ENCODE measurements around the gene UBE3C. TPM values are rescaled to one million over a fixed set of nuclear protein-coding genes. Genes with fewer than 3 reads are reported as not detected.

Gene UBE3C
- total RNA-seq, 1 experiment from 2014 or later: 81.1 TPM

- no peak for DNase-seq
- intact Hi-C loops (cut with micrococcal nuclease; ENCODE audit: unreplicated experiment): no loop called here
- CTCF ChIA-PET: no interaction called here
- TF ChIP-seq CTCF (IDR thresholded peaks at IDR 0.05; ENCODE audit: unreplicated experiment): no peak
- peaks cover 61% of the 10 kb centered on the region for H3K36me3 Mint-ChIP-seq (ENCODE audit: insufficient read depth, unreplicated experiment)
- H3K27me3 Mint-ChIP-seq (ENCODE audit: unreplicated experiment): no peaks in the 10 kb centered on the region
- no peak overlapping the region for H3K4me3 Mint-ChIP-seq (ENCODE audit: low read depth, unreplicated experiment)
- no peaks in the 10 kb centered on the region for H3K9me3 Mint-ChIP-seq (ENCODE audit: low read depth, unreplicated experiment)
- no TSS peak for BruUV-seq (replicated peaks)
- no peak overlapping the region for H3K27ac Mint-ChIP-seq (ENCODE audit: unreplicated experiment)
- H3K4me1 Mint-ChIP-seq (ENCODE audit: low read depth, unreplicated experiment): peaks cover 14% of the 10 kb centered on the region
These were observed 50.7 kb downstream of the UBE3C start for GRCh38 chr7:157189405-157189804.

- TF ChIP-seq CTCF (IDR thresholded peaks at IDR 0.05; ENCODE audit: unreplicated experiment): no peak
- DNase-seq: no peak
- H3K4me3 Mint-ChIP-seq (ENCODE audit: low read depth, unreplicated experiment): no peak overlapping the region
- H3K36me3 Mint-ChIP-seq (ENCODE audit: insufficient read depth, unreplicated experiment): peaks cover 52% of the 10 kb centered on the region
- CTCF ChIA-PET: no interaction called here
- BruUV-seq (replicated peaks): no TSS peak
- peaks cover 14% of the 10 kb centered on the region for H3K4me1 Mint-ChIP-seq (ENCODE audit: low read depth, unreplicated experiment)
- H3K9me3 Mint-ChIP-seq (ENCODE audit: low read depth, unreplicated experiment): no peaks in the 10 kb centered on the region
- no peaks in the 10 kb centered on the region for H3K27me3 Mint-ChIP-seq (ENCODE audit: unreplicated experiment)
- intact Hi-C loops (cut with micrococcal nuclease; ENCODE audit: unreplicated experiment): no loop called here
- H3K27ac Mint-ChIP-seq (ENCODE audit: unreplicated experiment): no peak overlapping the region
These were observed 54.1 kb downstream of the UBE3C start for GRCh38 chr7:157192861-157193260.

- peaks cover 14% of the 10 kb centered on the region for H3K4me1 Mint-ChIP-seq (ENCODE audit: low read depth, unreplicated experiment)
- no peak overlapping the region for H3K4me3 Mint-ChIP-seq (ENCODE audit: low read depth, unreplicated experiment)
- no peaks in the 10 kb centered on the region for H3K9me3 Mint-ChIP-seq (ENCODE audit: low read depth, unreplicated experiment)
- CTCF ChIA-PET: no interaction called here
- peaks cover 52% of the 10 kb centered on the region for H3K36me3 Mint-ChIP-seq (ENCODE audit: insufficient read depth, unreplicated experiment)
- H3K27me3 Mint-ChIP-seq (ENCODE audit: unreplicated experiment): no peaks in the 10 kb centered on the region
- H3K27ac Mint-ChIP-seq (ENCODE audit: unreplicated experiment): no peak overlapping the region
- BruUV-seq (replicated peaks): no TSS peak
- no peak for TF ChIP-seq CTCF (IDR thresholded peaks at IDR 0.05; ENCODE audit: unreplicated experiment)
- intact Hi-C loops (cut with micrococcal nuclease; ENCODE audit: unreplicated experiment): no loop called here
- no peak for DNase-seq
These were observed 54.5 kb downstream of the UBE3C start for GRCh38 chr7:157193274-157193673.

GRCh38 chr7:157194948-157195347 lies 56.2 kb downstream of the UBE3C start:
- no peaks in the 10 kb centered on the region for H3K9me3 Mint-ChIP-seq (ENCODE audit: low read depth, unreplicated experiment)
- TF ChIP-seq CTCF (IDR thresholded peaks at IDR 0.05; ENCODE audit: unreplicated experiment): no peak
- no peak overlapping the region for H3K4me3 Mint-ChIP-seq (ENCODE audit: low read depth, unreplicated experiment)
- no peak for DNase-seq
- H3K4me1 Mint-ChIP-seq (ENCODE audit: low read depth, unreplicated experiment): peaks cover 14% of the 10 kb centered on the region
- no peak overlapping the region for H3K27ac Mint-ChIP-seq (ENCODE audit: unreplicated experiment)
- intact Hi-C loops (cut with micrococcal nuclease; ENCODE audit: unreplicated experiment): no loop called here
- CTCF ChIA-PET: no interaction called here
- H3K36me3 Mint-ChIP-seq (ENCODE audit: insufficient read depth, unreplicated experiment): peaks cover 42% of the 10 kb centered on the region
- H3K27me3 Mint-ChIP-seq (ENCODE audit: unreplicated experiment): no peaks in the 10 kb centered on the region
- no TSS peak for BruUV-seq (replicated peaks)

- Mint-ChIP-seq H3K27me3 (ENCODE audit: unreplicated experiment) (no peaks in the 10 kb centered on the region), H3K4me3 (ENCODE audit: low read depth, unreplicated experiment) (no peak overlapping the region), H3K36me3 (ENCODE audit: insufficient read depth, unreplicated experiment) (peaks cover 37% of the 10 kb centered on the region), H3K9me3 (ENCODE audit: low read depth, unreplicated experiment) (no peaks in the 10 kb centered on the region), H3K4me1 (ENCODE audit: low read depth, unreplicated experiment) (peaks cover 14% of the 10 kb centered on the region), H3K27ac (ENCODE audit: unreplicated experiment) (no peak overlapping the region)
- no peak for TF ChIP-seq CTCF (IDR thresholded peaks at IDR 0.05; ENCODE audit: unreplicated experiment)
- CTCF ChIA-PET: no interaction called here
- intact Hi-C loops (cut with micrococcal nuclease; ENCODE audit: unreplicated experiment): no loop called here
- no TSS peak for BruUV-seq (replicated peaks)
- no peak for DNase-seq
These were observed 57.1 kb downstream of the UBE3C start for GRCh38 chr7:157195868-157196267.
